ENCODE measurements around the gene SSTR4.
"Not testable (repeated sequence)": the region's sequence is repeated elsewhere in the genome, so short reads cannot be mapped to it uniquely, and the experiment has no call there.

The SSTR4 gene, protein sequence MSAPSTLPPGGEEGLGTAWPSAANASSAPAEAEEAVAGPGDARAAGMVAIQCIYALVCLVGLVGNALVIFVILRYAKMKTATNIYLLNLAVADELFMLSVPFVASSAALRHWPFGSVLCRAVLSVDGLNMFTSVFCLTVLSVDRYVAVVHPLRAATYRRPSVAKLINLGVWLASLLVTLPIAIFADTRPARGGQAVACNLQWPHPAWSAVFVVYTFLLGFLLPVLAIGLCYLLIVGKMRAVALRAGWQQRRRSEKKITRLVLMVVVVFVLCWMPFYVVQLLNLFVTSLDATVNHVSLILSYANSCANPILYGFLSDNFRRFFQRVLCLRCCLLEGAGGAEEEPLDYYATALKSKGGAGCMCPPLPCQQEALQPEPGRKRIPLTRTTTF

GRCh38 chr20:23034721-23035671 is at the start of gene SSTR4:
SSTR4 (plus strand) TSS chr20:23035312; CDS start chr20:23035484, 172 bp downstream.
- no peak for DNase-seq

DNA sequence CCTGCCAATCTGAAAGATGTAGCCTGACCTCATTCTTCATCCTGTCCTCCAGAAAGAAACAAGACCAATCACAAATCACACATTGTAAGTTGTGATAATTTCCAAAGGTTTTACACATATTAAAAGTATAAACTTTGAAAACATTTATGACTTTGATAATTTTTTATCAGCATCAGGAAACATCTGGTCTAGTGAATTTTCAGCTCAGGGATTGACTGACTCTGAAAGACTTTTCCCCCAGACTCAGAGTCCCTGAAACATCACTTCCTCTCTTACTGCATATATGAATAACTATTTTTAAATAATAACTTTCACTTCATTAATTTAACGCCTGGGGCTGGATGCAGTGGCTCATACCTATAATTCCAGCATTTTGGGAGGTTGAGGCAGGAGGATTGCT is 48.5 kb upstream of the SSTR4 start:
- no peak for DNase-seq

GRCh38 chr20:22991424-22991823 is 43.7 kb upstream of the SSTR4 start:
- DNase-seq, result not testable (repeated sequence)

DNA sequence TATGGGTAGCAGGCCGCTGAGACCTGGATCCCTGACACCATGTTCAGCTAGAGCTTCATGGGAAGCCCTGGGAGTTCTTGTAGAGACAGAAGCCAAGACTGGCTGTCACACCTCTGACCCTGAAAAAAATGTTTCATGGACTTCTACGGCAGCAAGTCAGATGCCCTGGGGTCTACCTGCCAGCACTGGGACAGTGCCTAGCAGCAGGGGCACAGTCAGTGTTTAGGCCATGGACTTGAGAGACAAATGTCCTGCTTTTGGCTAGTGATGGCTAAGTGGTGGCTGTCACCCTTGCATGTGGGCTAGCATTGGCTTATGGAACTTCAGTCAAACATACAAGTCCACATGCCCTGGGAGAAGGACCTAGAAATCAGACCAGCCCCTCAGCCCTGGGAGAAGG is 41.3 kb upstream of the SSTR4 start:
- no peak for DNase-seq

GRCh38 chr20:22995923-22996322 is 39.2 kb upstream of the SSTR4 start:
- DNase-seq, result no peak

GRCh38 chr20:22998476-22998875 is 36.6 kb upstream of the SSTR4 start:
- no peak for DNase-seq

DNA sequence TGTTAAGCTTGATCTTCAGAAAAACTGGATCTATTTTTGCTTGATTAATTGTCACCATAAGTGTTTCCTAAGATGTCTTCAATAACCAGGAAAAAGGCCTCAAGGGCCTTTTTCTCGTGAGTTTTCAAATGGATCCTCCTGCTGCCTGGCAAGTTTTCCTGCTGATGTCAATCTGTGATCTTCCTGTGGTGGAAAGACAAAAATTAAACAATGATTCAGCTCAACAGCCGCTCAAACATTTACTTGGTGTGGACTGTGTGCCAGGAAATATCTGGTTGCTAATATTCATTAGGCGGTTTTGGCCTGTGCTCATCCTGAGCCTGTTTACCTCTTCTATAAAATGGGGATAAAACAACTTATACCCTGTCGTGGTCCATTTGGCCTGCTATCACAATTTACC is 35.4 kb upstream of the SSTR4 start:
- no peak for DNase-seq

GRCh38 chr20:23000232-23000947 is 34.7 kb upstream of the SSTR4 start:
- DNase-seq, result no peak

- DNase-seq, result no peak
Observed at GRCh38 chr20:23002276-23002675, 32.8 kb upstream of the SSTR4 start.

DNA sequence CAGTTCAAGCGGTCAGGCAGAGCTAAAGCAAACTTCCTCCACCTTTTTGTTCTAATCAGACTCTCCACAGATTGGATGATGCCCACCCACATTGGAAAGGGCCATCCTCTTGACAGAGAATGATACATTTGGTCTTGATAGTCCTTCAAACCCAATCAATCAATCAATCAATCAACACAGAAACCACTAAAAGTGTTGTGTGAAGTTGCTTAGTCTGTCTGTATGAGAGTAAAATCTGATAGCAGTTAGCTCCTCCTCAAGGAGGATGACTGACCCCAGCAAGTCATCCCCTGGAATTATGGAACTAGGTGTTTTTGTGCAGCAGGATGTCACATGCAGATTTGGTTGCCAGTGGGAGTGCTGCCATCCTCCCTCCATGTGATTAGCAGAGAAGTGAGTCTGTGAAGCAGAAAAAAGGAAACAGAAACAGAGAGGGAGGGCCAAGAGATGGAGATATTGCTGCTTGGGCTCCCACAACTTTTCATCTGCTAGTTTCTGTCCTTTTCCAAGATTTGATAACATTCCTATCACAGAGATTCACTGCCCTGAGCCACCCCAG is 32.0 kb upstream of the SSTR4 start:
- no peak for DNase-seq

DNA sequence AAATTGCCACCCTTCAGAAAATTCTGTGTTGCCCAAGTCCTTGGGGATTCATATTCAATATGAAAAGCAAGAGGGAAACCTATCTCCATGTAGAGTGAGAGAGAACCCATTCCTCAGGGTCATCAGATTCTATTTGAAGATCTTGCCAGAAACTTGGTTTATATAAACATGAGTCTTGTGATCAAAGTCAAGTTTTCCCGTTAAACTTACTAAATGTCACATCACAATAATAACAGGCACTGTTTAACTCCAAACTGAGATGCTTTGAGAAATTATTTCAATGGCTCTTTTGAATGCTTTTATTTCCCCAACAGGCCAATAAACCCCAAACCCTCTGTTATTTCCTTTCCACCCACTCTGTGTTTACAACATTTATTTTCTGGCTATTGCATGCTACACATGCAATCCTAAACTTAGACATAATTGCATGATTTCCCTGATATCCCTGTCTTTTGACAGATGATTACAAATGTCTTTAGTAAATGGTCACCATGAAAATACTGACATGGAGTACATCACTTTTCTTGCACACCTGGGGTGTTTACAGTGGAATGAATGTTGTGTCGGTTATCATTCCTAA is 31.1 kb upstream of the SSTR4 start:
- DNase-seq, result no peak

- DNase-seq, result no peak
Observed at GRCh38 chr20:23005776-23006175, 29.3 kb upstream of the SSTR4 start.

DNA sequence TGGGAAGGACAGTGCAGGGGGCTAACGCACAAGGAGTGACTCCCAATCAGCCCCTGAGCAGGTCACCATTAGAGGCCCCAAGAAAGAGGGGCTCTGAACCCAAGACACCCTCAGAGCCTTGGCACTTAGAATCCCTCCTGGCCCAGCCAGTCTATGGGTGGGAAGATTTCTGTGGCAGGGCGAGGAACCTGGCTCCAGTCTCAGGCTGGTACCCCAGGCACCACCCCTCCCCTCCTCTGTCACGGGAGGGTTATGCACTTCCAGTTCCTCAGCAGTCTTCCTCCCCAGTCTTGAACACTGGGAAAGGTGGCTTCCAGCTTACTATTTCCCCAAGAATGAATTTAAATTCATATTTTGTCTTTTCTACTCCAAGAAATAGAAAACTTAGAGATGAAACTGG is 27.6 kb upstream of the SSTR4 start:
- no peak for DNase-seq

GRCh38 chr20:23007886-23008655 is 27.0 kb upstream of the SSTR4 start:
- no peak for DNase-seq

DNA sequence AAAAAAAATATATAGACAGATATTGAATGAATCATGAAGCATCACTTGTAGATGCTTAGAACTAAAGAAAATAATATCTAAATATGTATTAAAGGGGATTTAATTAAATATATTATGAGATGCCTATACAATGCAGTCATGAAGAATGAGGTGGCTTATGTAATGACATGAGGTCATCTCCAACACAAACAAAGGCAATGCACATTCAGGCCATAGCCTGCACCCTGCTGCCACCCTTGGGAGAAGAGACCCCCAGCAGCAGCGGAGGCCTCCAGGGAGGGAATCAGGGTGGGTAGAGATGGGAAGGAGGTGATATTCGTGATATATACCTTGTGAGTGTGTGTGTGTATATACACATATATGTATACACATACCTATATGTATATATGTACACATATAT is 26.4 kb upstream of the SSTR4 start:
- no peak for DNase-seq

GRCh38 chr20:23009636-23010035 is 25.5 kb upstream of the SSTR4 start:
- no peak for DNase-seq

DNA sequence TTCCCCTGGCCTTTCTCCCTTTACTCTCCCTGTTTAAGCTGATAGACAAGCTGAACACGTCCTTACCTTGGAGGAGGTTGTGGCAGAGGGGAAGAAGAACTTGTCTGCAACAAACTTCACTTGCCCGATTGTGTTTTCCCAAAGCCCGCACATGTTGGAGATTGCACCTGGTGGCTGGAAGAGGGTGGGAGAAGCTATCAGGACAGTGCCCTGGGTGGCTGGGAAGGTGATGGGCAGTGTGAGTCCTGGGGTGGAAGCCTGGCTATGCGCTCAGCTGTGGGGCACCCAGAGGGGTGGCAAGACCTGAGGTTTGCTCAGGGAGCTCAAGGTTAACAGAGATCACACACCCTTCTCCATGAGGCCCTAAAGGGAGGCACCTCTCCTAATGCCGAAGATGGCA is 25.0 kb upstream of the SSTR4 start:
- no peak for DNase-seq

DNA sequence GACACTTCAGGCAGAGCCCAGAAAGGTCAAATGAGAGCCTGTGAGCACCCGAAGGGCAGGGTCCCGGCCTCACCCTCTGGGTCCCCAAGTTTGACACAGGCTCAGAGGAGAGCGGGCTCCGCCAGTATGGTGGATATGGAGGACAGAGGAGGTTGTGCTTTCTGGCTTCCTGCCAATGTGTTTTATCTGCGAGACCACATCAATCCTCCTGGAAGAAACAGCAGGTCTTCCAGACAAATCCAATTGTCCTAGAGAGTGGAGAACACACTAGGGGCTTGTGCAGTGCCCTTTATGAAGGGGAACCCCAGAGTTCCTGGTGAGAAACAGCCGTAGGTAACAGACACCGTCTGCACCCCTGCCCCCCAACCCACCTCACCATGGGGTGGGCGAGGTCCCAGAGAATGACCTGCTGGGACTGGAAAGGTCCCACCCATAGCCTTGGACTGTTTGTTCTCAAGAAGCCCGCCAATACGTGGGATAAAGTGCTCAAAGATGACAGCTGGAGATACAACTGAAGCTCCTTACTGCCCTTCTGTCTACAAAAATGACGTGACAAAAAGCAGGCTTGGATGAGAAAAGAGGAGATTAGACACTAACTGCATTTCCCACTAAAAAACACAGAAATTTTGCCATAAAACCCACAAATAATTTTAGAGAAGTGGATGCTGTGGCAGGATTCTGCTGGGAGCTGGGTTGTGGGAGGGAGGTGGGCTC is 23.9 kb upstream of the SSTR4 start:
- no peak for DNase-seq

GRCh38 chr20:23013429-23013828 is 21.7 kb upstream of the SSTR4 start:
- no peak for DNase-seq

- no peak for DNase-seq
Observed at GRCh38 chr20:23017516-23017915, 17.6 kb upstream of the SSTR4 start.

- no peak for DNase-seq
Observed at GRCh38 chr20:23018432-23018831, 16.7 kb upstream of the SSTR4 start.

All from stimulated activated CD4-positive, alpha-beta T cell treated with anti-CD3 and anti-CD28 coated beads, Interleukin-4, amount 100 ng/mL, for 24 hours (primary cell).